GM12864 (cell line): ENCODE results near the gene PAPSS1.

ENCODE experiments used
- DNase-seq: peaks from one replicate; pipeline ENCODE4 v3.0.0-alpha.2; 2011; ENCODE audit warnings: low read depth
- H3K4me3 ChIP-seq: 2 replicates; pipeline ENCODE4 v1.5.1; 2011; ENCODE audit warnings: mild to moderate bottlenecking, low read depth, low read length, control low read depth
- TF ChIP-seq, protein P1 (sequence below): IDR thresholded peaks from 2 replicates; pipeline ENCODE4 v1.5.1; 2011; ENCODE audit warnings: low read depth, mild to moderate bottlenecking, moderate library complexity, low read length, control low read depth, inconsistent platforms; ENCODE audit errors: missing control alignments

Gene PAPSS1

DNA sequence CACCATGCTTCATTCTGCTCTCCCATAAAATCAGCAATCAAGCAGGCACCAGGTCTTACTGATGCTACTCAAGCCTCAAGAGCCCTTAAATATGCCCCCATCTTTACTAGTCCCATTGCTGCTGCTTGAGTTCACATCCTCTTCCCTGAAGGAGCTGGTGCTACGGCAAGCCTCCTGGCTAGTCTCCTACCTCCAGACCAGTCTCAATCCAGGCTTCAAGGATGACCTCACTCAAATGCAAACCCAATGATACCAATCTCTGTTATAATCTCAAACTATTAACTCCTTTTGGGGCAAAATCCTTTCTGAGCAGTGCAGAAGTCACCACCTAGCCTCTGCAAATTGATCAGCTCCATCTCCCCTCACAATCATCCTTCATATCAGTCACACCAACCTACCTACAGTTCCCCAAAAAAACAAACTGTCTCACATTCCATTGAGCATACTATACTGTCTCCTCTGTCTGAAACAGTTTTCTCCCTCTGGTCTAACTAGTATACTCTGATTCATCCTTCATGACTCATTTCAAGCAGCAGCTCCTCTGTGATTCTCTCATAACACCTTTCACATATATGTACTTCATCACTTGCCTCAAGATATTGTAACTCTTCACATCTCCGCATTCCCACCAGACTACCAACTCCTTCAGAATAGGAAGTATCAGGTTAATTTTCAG is 30.0 kb downstream of the PAPSS1 start:
- TF ChIP-seq, protein P1, sequence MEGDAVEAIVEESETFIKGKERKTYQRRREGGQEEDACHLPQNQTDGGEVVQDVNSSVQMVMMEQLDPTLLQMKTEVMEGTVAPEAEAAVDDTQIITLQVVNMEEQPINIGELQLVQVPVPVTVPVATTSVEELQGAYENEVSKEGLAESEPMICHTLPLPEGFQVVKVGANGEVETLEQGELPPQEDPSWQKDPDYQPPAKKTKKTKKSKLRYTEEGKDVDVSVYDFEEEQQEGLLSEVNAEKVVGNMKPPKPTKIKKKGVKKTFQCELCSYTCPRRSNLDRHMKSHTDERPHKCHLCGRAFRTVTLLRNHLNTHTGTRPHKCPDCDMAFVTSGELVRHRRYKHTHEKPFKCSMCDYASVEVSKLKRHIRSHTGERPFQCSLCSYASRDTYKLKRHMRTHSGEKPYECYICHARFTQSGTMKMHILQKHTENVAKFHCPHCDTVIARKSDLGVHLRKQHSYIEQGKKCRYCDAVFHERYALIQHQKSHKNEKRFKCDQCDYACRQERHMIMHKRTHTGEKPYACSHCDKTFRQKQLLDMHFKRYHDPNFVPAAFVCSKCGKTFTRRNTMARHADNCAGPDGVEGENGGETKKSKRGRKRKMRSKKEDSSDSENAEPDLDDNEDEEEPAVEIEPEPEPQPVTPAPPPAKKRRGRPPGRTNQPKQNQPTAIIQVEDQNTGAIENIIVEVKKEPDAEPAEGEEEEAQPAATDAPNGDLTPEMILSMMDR = no peak
- no peak for DNase-seq
- H3K4me3 ChIP-seq = no peak overlapping the region

DNA sequence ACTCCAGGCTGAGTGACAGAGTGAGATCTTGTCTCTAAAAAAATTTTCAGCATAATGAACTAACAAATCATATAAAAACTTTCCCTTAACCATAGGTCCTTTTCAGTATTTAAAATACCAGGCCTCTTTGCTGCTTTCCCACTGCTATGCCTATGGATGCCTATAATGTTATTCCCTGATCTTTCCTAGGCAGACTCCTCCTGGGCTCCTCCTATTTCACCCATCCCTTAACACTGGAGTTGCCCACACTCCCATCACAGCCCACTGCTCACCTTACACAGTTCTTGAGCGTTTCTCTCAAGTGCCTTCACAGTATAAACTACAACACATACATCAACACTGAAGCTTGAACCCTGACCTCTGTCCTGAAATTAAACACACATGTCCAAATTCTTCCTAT is 31.6 kb downstream of the PAPSS1 start:
- TF ChIP-seq, protein P1 = no peak
- H3K4me3 ChIP-seq = no peak overlapping the region
- DNase-seq = no peak

DNA sequence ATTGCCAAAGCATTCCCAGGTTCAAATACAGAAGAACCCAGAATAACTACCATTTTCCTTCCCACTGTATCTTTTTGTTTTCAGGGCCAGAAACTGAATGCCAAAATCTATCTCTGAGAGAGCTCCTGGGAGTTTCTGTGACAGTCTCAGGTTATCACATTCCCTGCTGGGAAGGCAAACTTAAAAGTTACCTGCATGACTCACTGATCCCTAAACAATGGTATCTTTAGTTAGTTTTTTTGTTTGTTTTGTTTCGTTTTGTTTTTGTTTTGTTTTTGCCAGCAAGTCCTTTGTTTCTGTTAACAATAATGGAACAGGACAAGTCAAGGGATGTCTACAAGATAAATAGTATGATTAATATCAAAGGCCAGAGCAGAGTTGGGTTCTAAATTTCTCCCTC is 34.3 kb downstream of the PAPSS1 start:
- no peak for DNase-seq
- TF ChIP-seq, protein P1 = no peak
- H3K4me3 ChIP-seq = no peak overlapping the region

DNA sequence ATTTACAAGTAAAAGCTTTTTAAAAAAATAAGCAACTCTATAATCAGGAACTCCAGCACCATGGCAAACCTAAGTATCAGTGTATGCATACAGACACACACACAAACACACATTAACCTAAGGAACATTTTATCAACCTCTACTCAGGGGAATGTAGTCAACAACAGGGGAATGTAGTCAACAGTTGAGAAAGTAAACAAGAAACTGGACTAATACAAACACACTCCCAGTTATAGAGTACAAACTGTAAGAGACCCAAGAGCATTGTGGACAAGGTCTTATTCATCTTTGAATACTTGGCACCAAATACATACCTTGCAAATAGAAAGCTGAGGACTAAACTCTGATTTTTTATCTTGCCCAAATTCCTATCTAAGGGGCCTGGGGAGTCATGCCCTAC is 36.2 kb downstream of the PAPSS1 start:
- no peak overlapping the region for H3K4me3 ChIP-seq
- DNase-seq = no peak
- TF ChIP-seq, protein P1 = no peak

DNA sequence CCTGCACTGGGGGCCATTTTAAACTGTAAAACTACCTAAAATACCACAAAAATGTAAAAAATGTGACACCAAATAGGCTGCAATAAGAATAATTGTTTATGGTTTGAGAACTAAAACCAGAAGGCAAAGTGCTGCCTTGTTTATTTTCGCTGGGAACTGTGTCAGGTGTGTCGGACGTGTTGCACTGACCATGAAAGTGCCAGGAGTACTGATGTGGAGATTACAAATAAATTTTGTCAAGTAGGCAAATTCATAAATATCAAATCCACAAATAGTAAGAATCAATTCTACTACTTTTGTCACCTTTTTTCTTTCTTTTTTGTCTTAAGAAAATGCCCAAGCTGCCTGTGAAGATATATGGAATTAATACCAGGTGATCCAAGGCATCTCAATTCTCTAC is 37.7 kb downstream of the PAPSS1 start:
- H3K4me3 ChIP-seq = no peak overlapping the region
- TF ChIP-seq, protein P1 = no peak
- no peak for DNase-seq

DNA sequence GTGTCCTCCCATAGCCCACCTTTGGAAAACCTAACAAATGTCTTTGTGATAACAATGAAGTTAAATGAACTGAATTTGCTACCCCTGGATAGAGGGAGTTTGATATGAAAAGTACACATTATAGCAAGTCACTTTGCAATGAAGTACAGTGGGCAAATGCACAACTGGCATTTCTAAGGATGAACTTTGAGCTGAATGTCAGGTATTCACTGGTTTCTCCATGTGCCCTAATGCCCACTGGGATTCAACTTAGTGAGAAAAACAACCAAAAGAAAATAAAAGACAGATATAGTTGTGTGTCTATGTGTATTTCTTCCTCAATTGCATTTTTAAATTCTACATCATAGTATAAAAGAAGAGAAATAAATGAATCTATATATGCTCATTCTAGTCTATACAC is 51.0 kb downstream of the PAPSS1 start:
- DNase-seq = no peak
- TF ChIP-seq, protein P1 = no peak
- H3K4me3 ChIP-seq = no peak overlapping the region

DNA sequence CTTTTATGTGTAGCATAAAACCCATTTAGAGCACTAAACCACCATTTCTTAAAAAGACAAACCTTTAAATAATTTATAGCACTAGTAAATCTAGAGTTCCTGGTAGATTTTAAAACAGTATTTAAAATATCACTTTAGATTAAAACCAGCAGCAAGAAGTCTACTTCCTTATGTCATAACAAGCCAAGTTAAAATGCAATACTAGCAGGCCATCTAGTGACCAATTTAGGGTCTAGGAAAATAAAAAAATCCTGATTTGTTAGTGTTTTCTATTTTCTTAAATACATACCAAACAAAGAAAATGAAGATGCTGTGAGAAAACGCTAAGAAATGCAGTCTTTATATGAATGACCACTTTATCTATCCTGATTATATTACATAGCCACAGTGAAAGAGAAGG is 53.9 kb downstream of the PAPSS1 start:
- DNase-seq = no peak
- no peak overlapping the region for H3K4me3 ChIP-seq
- TF ChIP-seq, protein P1 = no peak
